ENCODE results near the gene MYMK. TPM values are rescaled to one million over a fixed set of nuclear protein-coding genes. Genes with fewer than 3 reads are reported as not detected.

MYMK gene
- total RNA-seq, 1 experiment from 2014 or later = not detected

- no peak for DNase-seq (ENCODE audit: low spot score)
Measured at GRCh38 chr9:133535306-133535877, 10.6 kb upstream of the MYMK start.

DNA sequence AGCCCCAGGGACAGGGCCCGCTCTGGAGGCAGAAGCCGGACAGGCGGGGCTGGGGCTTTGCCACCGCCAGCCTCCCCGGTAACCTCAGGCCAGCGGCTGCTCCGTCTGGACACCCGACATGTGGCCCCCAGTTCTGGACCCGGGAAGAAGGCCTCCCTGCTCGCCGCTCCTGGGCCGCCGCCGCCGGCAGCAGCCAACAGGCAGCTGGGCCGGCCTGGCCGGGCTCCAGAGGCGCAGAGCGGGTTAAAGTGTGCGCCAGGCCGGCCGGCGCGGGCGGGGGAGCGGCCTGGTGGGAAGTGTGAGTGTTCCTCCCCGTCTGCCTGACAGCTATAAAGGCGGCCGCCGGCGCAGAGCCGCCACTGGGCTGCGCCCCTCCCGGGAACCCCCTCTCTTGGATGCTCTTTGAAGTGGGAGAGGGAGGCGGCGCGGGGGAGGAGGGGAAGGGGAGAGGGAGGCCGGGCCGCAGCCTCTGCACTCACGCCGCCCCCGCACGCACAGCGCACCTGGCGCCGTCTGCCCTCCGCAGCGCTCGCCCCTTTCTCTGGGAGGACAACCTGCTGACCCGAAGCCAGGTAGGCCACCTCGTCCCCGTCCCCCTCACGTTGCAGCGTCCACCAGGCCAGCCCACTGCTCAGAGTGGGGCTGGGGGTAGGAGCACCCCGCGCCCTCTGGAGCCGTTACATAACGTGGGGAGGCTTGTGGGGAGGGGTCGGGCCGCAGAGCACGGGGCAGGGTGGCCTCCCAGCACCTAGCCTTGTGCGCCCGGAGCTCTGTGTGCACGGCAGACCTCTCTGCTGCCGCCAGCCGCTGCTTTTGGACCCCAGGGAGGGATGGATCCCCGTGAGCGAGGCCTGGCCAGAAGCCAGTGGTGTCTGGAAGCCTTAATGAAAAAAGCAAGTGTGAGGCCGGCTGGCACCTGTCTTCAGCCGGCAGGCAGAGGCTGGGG is 9.9 kb upstream of the MYMK start, which contains the start of gene ADAMTSL2:
Gene ADAMTSL2, plus strand, starts transcription at position 359 of the 946 bp plus-strand sequence. CDS start 2,009 bp downstream, outside the sequence.
- DNase-seq (ENCODE audit: low spot score) = no peak

DNA sequence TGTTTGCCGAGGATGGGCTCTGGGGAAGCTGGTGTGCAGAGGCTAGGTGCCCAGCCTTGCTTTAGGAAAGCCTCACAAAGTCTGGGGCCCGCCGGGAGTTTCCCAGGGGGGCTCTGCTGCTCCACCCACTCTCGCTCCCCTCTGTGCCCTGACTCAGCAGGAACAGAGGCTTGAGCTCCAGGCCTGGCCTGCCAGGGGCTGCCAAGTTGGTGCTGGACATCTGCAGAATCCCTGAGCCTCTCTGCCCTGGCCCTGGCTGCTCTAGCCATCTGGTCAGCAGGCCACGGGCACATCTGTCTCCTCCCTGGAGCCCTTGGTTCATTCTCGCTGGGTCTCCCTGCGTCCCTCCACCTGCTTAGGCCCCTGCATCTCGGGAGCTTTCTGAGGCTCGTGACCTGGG is 9.1 kb upstream of the MYMK start:
- DNase-seq (ENCODE audit: low spot score) = no peak

DNA sequence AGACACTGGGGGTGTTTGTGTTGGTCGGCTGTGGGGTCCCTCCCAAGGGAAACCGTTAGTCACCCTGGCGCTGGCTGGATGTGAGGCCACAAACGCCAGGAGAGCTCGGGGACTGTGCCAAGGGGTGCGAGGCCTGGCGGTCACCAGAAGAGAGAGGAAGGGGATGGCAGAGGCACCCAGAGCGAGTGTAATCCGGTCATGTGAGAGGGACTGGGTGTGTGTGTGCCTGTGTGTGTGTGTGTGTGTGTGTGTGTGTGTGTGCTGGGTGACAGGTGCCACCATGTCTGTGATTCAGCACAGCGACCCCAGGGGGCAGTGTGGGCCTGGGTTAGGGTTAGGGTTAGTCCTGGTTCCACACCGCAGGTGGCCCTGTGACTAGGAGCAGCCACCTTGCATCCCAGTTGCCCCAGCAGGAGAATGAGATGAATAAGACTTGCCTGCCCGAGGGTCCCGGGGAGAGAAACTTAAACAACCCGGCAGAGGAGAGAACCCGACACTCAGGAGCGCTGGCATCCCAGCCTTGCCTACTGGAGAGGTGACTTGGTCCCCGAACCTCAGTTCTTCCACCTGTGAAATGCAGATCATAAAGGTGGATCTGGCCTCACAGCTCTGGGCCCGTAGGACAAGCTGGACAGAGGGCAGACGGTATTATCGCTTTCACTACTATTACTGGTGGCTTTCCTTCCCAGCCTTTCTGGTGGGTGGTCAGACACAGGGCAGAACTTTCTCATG is 8.3 kb upstream of the MYMK start:
- DNase-seq (ENCODE audit: low spot score) = peak; percentile 46

DNA sequence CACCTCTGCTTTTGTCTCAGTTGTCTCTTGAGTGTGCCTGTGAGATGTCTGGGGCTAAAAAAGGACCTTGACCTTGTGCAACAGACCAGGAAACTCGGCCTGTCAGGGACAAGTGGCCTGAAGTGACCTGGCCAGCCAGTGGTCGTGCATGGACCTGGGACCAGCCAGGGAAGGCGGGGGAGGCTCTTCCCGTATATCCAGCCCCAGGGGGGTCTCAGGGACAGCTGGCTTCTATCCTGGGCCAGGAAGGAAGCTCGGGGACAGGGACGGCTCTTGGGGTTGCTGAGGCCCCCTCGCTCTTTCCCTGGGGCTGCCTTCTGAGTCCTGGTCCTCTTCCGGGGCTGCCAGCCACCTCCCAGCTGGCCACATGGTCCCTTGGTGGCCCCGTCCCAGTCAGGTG is 6.5 kb upstream of the MYMK start:
- no peak for DNase-seq (ENCODE audit: low spot score)

DNA sequence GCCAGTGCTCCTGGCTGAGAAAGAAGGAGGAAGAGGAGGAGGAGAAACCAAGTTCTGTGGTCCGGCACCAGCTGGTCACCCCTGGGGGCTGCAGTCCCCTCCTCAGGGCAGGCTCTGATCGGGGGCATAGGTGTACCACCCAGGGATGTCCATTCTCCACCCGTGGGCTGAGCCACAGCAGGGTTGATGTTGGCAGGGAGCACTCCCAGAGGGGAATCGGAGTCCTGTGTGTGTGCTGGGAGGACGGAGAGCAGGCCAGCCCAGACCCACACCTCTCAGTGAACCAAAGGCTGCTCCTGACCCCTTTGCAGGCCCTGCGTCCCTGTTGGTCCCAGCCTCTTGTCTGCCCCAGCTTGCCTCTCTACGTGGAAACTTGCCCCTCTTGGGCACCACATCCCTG is 5.1 kb upstream of the MYMK start:
- no peak for DNase-seq (ENCODE audit: low spot score)

- DNase-seq (ENCODE audit: low spot score) = no peak
Measured at GRCh38 chr9:133529457-133529856, 4.7 kb upstream of the MYMK start.

DNA sequence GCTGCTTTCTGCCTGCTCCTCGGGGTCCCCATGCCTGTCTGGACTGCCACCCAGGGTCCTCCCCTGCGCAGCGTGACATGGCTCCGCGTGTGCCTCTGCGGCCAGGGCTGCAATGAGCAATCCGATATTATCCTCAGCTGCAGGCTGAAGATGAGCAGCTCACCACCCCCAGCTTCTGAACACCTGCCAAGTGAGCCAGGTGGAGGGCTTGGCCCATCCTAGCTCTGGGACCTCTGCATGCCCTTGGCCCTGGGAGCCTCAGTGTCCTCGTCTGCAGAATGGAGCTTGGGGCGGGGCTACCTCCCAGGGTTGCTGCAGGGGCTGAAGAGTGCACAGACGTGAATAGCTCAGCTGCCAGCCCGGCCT is 4.1 kb upstream of the MYMK start:
- DNase-seq (ENCODE audit: low spot score) = no peak

DNA sequence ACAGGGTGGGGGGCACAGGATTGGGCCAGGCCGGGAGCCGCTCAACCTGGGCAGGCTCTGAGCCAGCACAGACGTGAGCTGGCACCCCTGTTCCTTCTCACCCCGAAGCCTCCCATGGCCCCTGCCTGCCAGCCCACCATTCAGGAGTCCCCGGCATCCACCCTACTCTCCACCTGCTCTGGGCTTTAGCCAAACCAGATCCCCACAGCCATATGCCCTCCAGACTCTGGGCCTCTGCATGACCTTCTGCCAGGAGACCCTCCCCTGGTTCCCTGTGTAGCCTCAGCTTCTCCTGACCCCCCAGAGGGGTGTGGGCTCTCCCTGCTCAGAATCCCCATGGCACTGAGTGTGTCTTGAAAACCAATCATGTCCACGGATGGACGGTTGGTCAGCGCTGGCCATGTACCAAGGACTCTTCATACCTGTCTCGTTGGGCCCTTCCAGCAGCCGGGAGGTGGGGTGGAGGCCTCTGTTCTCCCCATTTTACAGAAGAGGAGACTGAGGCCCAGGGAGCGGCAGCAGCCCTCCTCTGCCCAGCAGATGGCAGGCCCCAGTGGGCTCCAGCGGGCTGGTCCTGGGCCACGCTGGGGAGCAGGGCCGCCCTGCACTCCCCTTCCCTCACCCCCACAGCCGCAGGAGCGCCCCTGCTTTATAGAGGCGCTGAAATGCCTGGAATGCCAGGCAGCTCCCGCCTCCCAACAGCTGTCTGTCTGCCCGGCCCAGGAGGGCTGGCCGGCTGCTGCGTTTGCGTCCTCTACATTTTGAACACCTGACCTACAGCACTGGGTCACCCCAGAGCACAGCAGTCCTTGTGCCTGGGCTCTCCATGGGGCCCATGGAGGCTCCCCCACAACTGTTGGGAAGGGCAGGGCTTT is 3.5 kb upstream of the MYMK start:
- no peak for DNase-seq (ENCODE audit: low spot score)

DNA sequence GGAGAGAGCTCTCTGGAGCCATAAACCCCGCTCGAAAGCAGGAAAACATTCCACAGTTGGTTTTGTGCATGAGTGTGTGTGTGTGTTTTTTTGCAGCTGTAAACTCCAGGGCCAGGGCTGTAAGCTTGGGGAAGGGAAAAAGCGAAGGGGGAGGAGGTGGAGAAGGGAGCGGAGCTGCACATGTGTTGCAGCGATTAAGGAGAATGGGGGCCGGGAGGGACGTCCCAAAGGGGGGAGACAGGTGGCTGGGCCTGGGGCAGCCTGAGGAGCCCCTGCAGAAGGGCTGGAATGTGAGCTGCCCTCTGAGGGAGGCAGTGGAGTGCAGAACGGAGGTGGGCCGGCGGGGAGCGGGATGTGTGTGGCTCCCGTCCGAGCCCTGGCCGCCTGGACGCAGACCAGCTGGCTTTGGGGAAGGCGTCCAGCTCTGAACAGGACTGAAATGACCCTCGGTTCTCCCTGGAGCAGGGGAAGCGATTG is 2.7 kb upstream of the MYMK start:
- DNase-seq (ENCODE audit: low spot score) = no peak

DNA sequence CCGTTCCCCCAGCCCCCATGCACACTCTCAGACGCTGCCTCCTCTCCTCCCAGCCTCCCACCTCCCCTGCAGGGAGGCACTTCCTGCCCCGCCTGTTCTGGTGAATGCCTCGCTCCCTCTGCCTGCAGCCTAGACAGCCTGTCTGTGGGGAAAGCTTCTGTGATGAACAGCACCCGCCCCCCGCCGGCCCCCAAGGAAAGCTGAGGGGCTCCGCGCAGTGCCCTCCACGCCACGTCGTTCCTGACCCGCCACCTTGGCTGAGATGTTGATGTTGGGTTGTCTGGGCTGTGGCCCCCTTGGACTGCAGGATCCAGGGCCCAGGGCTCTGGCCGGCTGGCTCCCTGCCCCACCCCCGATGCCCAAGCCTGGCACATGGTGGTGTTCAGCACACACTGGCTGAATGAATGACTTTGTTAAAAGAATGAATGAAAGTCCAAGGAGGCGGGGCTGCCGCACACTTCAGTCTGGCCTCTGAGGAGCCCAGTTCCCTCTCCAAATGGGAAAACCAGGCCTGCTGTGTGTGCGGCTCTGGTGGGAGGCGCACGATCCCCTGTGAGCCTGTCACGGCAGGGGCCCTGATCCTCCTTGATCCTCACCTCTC is 2.1 kb upstream of the MYMK start:
- DNase-seq (ENCODE audit: low spot score) = no peak

- no peak for DNase-seq (ENCODE audit: low spot score)
Measured at GRCh38 chr9:133525677-133526076, 918 bp upstream of the MYMK start.

GRCh38 chr9:133524146-133524545 is 613 bp downstream of the MYMK start:
- no peak for DNase-seq (ENCODE audit: low spot score)

GRCh38 chr9:133523106-133523505 is 1.7 kb downstream of the MYMK start:
- DNase-seq (ENCODE audit: low spot score) = no peak

DNA sequence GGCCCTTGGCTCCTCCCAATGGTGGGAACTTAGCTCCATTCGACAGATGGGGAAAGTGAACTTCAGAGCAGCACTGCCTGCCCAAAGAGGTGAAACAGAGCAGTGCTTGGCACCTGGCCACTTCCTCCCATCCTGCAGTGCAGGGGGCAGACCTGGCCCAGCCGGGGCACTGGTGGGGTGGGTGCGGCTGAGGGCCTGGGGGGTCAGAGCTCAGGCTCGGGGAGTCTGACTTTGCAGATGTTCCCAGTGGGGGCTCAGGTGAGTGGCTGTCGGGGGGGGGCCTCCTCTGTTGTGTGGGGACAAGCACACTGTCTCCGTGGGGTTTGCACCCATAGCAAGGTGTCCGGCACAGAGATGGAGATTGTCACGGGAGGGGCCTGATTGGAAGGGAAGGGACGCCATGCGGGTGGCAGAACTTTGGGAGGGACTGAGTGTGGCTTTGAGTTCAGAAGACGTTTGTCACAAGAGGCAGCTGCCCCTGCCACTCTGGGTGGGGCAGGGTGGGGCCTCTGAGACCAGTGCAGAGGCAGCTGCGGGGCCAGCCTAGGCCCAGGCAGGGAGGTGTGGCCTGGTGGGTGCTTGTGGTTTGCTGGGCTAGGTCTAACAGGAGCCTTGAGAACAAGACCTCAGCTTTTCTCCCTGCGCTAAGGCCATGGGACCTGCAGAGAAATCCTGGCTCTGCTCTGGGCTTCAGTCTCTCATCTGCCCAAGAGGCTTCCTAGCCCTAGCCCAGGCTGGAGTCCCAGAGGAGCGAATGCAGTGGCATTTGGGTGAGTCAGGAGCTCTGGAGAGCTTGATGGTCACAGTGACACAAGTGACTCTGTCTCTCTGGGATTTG is 2.5 kb downstream of the MYMK start:
- no peak for DNase-seq (ENCODE audit: low spot score)

DNA sequence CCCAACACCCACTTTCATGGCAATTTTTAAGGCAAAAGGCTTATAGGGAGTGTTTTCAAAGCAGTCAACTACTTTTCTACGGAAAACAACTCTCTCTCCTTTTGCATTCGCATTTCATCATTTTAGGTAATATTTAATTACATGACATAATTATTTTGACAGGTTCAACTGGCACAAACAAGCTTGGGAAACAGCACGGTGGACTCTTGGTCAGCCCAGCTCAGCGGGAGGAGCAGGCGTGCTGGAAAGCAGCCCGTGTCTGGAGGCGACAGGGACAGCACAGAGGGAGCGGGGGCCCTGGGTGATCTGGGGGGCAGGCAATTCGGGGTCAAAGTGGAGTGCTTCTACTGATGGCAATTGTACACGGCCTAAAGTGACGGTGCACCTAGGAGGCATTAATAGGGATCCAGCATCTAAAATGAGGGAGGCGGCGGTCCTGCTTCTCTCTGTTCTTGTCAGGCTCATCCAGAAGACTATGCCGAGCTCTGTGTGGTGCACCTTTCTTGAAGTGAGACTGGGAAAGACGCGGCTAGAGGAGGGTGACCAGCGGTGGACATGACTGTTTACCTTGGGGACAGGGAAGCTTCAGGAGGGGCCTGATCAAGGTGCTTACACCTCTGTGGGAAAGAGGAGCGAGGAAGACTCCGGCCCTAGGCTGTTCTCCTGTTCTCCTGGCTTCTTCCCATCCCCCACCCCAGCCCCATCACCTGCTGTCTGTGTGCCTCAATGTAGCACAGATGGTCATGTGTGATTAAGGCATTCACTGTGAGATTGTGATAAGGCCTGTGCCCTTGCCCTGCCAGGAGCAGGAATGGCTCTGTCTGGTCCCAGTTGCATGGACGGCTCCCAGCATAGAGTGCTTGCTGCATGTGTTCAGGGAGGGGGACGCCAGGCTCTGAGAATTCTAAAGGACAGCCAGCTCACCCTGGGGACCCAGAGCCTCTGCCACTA is 3.4 kb downstream of the MYMK start:
- DNase-seq (ENCODE audit: low spot score) = no peak

- DNase-seq (ENCODE audit: low spot score) = no peak
Measured at GRCh38 chr9:133520121-133520835, 4.5 kb downstream of the MYMK start.

DNA sequence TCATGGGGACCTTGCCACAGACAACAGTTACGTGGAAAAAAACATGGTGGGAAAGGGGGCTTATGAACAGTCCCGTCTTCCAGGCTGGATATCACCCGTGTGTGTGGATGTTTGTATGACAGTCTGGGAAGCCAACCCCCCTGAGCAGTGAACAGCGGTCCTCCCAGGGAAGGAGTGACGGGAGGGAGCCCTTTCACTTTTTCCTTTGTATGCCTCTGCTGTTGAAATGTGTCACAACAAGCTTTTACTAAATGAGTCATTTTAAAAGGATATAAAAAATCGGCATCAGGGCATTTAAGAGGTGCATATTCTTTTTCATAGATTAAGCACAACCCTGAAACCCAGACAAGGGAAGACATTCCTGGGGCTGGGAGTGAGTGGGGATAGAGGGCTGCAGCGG is 5.1 kb downstream of the MYMK start:
- no peak for DNase-seq (ENCODE audit: low spot score)

All from H4 (cell line).